Activated T-cell treated with anti-CD3 and anti-CD28 coated beads for 1 hour (primary cell): Measurements from ENCODE around the gene PHTF2.
"Not testable (repeated sequence)": the region's sequence is repeated elsewhere in the genome, so short reads cannot be mapped to it uniquely, and the experiment has no call there.

Experiments
- DNase-seq: peaks from one replicate; pipeline ENCODE4 v3.0.0-alpha.2; 2020; ENCODE audit warnings: low read depth

The PHTF2 gene

DNA sequence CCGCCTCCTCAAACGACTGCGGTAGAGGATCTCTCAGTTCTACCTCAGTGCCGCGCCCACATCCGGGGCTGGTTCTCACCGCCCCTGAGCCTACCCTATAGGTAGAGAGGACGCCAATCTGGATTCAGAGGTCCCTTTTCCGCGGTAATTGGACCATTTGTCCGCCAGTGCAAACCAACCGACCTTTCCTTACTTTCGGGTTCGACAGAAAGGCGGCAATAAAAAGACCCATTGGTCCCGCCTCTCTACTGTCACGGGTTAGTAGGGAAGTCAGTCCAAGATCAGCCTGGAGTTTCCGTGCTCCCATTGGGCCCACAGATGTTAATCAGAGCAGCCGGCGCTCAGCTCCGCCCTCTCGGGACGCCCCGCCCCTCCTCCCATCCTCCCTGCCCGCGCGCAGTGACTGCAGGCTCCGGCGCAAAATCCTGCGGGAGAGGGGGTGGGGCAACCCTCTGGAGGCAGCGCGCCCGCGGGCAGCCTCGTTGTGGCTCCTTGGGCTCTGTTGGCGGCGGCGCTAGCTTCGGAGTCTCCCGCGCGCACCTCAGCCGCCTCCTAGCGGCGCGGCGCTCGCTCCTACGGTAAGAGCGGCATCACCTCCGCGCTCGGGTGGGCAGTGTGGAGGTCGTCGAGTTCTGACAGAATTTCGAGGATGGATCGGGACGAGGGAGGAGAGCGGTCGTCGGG is at the start of gene PHTF2, which contains the start of gene TMEM60:
PHTF2 (plus strand) TSS at position 380 of the 684 bp plus-strand sequence.
TMEM60 (minus strand) TSS at position 41 of the 684 bp plus-strand sequence. CDS start 4,061 bp downstream, outside the sequence.
- peak; percentile 82 for DNase-seq

DNA sequence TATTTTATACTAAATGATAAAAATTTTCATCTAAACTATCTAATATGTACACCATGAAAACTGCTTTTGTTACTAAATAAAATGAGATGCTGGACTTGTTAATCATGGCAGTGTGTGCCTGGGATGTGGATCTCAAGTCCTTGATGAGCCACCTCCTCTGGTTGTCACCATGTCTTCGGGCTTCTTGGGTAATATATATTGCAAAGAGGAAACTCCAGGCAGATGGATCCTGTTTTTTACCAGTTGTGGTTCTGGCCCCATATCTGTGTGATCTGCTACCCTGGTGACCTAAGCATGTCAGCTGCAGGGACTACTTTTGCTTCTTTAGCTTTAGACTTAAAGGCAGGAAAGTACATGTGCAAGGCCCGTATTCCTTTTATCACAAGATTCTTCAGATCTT is 46.6 kb upstream of the PHTF2 start:
- DNase-seq: no peak

GRCh38 chr7:77753173-77753572 is 45.4 kb upstream of the PHTF2 start:
- no peak for DNase-seq

DNA sequence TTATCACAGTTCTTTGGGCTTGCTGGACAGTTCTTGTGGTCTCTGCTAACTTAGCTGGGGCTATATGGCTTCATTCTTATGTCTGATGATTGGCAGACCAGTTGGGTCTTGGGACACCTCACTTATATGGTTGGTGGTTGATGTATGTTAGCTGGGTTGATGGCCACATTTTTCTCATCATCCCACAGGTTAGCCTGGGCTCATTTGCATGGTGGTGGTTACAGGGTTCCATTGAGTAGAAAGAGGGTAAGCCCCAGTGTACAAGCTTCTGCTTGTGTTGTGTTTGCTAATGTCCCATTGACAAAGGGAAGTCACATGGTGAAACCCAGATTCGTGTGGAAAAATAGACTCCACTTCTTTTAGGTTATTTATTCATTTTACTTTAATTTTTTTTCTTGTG is 41.0 kb upstream of the PHTF2 start:
- DNase-seq: no peak

- peak; percentile 58 for DNase-seq
Observed at GRCh38 chr7:77759294-77759889, 39.2 kb upstream of the PHTF2 start.

DNA sequence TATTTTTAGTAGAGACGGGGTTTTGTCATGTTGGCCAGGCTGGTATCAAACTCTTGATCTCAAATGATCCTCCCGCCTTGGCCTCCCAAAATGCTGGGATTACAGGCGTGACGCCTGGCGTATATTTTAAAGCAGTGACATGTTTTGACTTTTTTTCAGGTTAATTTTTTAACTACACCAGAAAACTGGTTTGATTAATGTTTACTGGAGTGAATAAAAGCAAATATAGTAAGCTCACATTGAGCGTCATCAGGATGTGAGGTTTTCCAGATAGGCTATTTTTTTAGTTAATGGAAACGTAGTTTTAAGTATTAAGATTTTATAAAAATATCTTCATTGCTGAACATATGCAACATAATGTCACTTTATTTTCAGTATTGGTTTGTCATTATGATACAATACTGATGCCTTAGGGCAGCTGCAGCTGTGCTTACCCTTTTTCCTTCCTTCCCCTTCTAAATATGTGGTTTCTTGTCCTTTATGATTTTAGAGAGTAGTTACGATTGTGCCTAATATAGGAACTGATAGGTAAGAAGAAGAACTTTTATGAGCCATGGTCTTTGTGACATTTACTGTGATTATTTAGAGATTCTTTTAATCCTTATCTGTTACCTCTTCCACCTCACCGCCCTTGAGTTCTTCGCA is 37.6 kb upstream of the PHTF2 start:
- no peak for DNase-seq

GRCh38 chr7:77765481-77765880 is 33.1 kb upstream of the PHTF2 start:
- no peak for DNase-seq

GRCh38 chr7:77765906-77766800 is 32.4 kb upstream of the PHTF2 start:
- no peak for DNase-seq

DNA sequence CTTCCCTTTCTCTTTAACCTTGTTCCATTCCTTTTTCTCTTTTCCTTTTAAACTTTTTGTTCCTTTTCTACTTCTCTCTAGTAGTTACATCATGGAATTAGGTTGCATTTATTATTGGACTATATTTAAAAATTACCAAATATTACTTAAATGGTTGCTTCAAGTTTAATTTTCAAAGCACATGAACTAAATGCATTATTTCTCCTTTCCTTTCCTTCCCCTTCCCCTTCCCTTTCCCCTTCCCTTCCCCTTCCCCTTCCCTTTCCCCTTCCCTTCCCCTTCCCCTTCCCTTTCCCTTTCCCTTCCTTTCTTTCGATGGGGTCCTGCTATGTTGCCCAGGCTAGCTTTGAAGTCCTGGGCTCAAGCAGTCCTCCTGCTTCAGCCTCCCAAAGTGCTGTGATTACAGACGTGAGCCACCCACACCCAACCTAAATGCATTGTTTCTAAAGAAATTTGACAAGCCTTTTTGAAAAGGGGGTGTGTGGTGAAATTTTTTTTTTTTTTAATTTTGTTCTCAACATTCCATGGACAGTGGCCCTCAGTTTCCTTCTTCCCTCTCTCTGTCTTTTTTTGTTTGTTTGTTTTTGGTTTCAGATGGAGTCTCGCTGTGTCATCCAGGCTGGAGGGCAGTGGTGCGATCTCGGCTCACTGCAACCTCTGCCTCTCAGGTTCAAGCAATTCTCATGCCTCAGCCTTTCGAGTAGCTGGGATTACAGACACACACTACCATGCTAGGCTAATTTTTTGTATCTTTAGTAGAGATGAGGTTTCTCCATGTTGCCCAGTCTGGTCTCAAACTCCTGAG is 31.6 kb upstream of the PHTF2 start:
- DNase-seq: no peak

DNA sequence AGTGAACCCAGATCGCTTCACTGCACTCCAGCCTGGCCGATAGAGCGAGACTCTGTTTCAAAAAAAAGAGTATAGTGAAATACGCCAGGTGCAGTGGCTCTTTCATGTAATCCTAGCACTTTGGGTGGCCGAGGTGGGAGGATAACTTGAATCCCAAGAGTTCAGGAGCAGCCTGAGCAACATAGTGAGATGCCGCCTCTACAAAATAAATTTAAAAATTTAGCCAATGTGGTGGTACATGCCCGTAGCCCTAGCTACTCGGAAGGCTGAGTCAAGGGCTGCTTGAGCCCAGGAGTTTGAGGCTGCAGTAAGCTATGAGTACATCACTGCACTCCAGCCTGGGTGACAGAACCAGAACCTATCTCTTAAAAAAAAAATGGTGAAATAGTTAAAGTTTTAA is 28.3 kb upstream of the PHTF2 start:
- no peak for DNase-seq

GRCh38 chr7:77771901-77772300 is 26.7 kb upstream of the PHTF2 start:
- DNase-seq: no peak

GRCh38 chr7:77778535-77778934 is 20.0 kb upstream of the PHTF2 start:
- DNase-seq: no peak

DNA sequence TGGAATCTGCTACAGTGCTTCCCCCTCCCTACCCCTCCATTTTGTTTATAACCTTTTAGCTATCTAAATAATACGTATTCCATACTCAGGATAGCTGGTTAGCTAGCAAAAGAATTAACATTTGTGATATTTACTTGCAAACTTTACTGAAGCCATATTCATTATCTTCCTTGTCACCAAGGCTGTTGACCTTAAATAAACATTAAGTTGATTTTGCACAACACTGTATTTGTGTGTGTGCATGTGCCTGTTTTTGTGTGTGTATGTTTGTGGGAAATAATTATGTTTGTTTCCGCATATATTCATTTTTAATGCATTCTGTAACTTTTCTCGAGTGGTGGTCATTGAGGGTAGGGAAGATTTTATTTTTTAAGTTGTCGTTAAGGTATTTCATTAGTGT is 16.2 kb upstream of the PHTF2 start:
- no peak for DNase-seq

- no peak for DNase-seq
Observed at GRCh38 chr7:77783111-77783510, 15.5 kb upstream of the PHTF2 start.

GRCh38 chr7:77783545-77783944 is 15.0 kb upstream of the PHTF2 start:
- no peak for DNase-seq

DNA sequence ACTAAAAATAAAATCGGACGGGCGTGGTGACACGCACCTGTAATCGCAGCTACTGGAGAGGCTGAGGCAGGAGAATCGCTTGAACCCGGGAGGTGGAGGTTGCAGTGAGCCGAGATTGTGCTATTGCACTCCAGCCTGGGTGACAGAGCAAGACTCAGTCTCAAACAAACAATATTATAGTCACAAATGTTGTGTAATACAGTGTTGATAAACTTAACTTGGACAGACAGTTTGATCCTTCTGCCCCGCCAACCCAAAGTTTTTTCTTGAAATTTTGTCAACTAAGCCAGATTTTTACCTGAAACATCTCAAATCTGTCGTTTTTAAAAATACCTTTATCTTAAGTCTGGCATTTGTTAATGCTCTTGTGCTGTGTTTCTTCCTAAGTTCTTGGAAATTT is 14.1 kb upstream of the PHTF2 start:
- not testable (repeated sequence) for DNase-seq

- DNase-seq: no peak
Observed at GRCh38 chr7:77786018-77786417, 12.6 kb upstream of the PHTF2 start.

DNA sequence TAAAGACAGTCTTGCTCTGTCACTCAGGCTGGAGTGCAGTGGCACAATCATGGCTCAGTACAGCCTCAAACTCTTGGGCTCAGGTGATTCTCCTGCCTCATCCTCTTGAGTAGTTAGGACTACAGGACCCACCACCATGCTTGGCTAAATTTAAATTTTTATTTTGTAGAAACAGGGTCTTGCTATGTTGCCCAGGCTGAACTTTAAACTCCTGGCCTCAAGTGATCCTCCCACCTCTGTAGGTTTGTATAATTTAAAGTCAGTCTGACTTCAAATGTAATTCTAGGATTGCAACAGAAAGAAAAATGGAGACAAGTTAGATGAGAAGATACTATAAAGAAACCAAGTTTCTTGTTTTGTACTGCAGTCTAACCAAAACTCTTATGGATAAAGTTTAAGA is 11.8 kb upstream of the PHTF2 start:
- no peak for DNase-seq

GRCh38 chr7:77788327-77788902 is 10.2 kb upstream of the PHTF2 start:
- DNase-seq: no peak

GRCh38 chr7:77791336-77791735 is 7.2 kb upstream of the PHTF2 start:
- DNase-seq: no peak

- no peak for DNase-seq
Observed at GRCh38 chr7:77791956-77792355, 6.6 kb upstream of the PHTF2 start.
